Subcutaneous abdominal adipose tissue (tissue), 5 donors: Measurements from ENCODE around the gene ZNF622.

Experiments
- H3K27ac ChIP-seq: one replicate; pipeline ENCODE4 v1.7.0; 2013; ENCODE audit warnings: low read depth, mild to moderate bottlenecking, inconsistent platforms, low read length, moderate library complexity
- H3K27me3 ChIP-seq, 5 donors: one replicate each; pipeline ENCODE4 v1.7.0; 2013; ENCODE audit warnings: low read length in 5 of 5, inconsistent platforms in 1 of 5; ENCODE audit not compliant: control insufficient read depth in 5 of 5, insufficient read depth in 4 of 5
- H3K36me3 ChIP-seq, 5 donors: one replicate each; pipeline ENCODE4 v1.7.0; 2013; ENCODE audit warnings: low read length in 5 of 5; ENCODE audit not compliant: control insufficient read depth in 5 of 5, insufficient read depth in 5 of 5
- H3K4me1 ChIP-seq, 5 donors: one replicate each; pipeline ENCODE4 v1.7.0; 2013; ENCODE audit warnings: low read length in 5 of 5, mild to moderate bottlenecking in 3 of 5, moderate library complexity in 1 of 5; ENCODE audit not compliant: control insufficient read depth in 5 of 5, insufficient read depth in 5 of 5
- H3K4me3 ChIP-seq, 5 donors: one replicate each; pipeline ENCODE4 v1.7.0; 2013; ENCODE audit warnings: low read length in 5 of 5, low read depth in 1 of 5
- H3K9ac ChIP-seq, 5 donors: one replicate each; pipeline ENCODE4 v1.7.0; 2013; ENCODE audit warnings: low read length in 5 of 5, mild to moderate bottlenecking in 4 of 5, moderate library complexity in 3 of 5
- H3K9me3 ChIP-seq, 5 donors: one replicate each; pipeline ENCODE4 v1.7.0; 2013; ENCODE audit warnings: low read length in 5 of 5; ENCODE audit not compliant: control insufficient read depth in 5 of 5
- donor health status: healthy.
- donor health status: healthy.
- donor health status: healthy.
- donor health status: healthy.
- donor health status: healthy.

The ZNF622 gene

GRCh38 chr5:16497546-16497945 is 31.9 kb upstream of the ZNF622 start:
- H3K9me3 ChIP-seq = peaks cover 0 to 10% (median 0%) of the 10 kb centered on the region in 5 donors
- H3K27me3 ChIP-seq = no peaks in the 10 kb centered on the region
- peaks cover 0 to 12% (median 8%) of the 10 kb centered on the region in 5 donors for H3K4me1 ChIP-seq
- H3K4me3 ChIP-seq = no peak overlapping the region
- no peak overlapping the region for H3K27ac ChIP-seq
- no peaks in the 10 kb centered on the region for H3K36me3 ChIP-seq
- H3K9ac ChIP-seq = no peak overlapping the region

- Histone ChIP-seq H3K9me3 (peaks cover 0 to 8% (median 0%) of the 10 kb centered on the region in 5 donors), H3K9ac (no peak overlapping the region), H3K4me3 (no peak overlapping the region), H3K4me1 (peaks cover 0 to 24% (median 9%) of the 10 kb centered on the region in 5 donors), H3K27me3 (no peaks in the 10 kb centered on the region), H3K27ac (no peak overlapping the region), H3K36me3 (no peaks in the 10 kb centered on the region)
Measured at GRCh38 chr5:16493261-16493660, 27.7 kb upstream of the ZNF622 start.

- Histone ChIP-seq H3K9me3 (peaks cover 0 to 8% (median 0%) of the 10 kb centered on the region in 5 donors), H3K9ac (no peak overlapping the region), H3K4me1 (peaks cover 0 to 24% (median 9%) of the 10 kb centered on the region in 5 donors), H3K4me3 (no peak overlapping the region), H3K36me3 (no peaks in the 10 kb centered on the region), H3K27me3 (no peaks in the 10 kb centered on the region), H3K27ac (no peak overlapping the region)
Measured at GRCh38 chr5:16492398-16493140, 27.0 kb upstream of the ZNF622 start.

- H3K4me1 ChIP-seq = peaks cover 0 to 24% (median 9%) of the 10 kb centered on the region in 5 donors
- no peaks in the 10 kb centered on the region for H3K36me3 ChIP-seq
- H3K4me3 ChIP-seq = no peak overlapping the region
- peaks cover 0 to 6% (median 0%) of the 10 kb centered on the region in 5 donors for H3K9me3 ChIP-seq
- no peaks in the 10 kb centered on the region for H3K27me3 ChIP-seq
- no peak overlapping the region for H3K9ac ChIP-seq
- H3K27ac ChIP-seq = no peak overlapping the region
Measured at GRCh38 chr5:16490911-16491310, 25.3 kb upstream of the ZNF622 start.

- Histone ChIP-seq H3K36me3 (no peaks in the 10 kb centered on the region), H3K27ac (no peak overlapping the region), H3K4me3 (no peak overlapping the region), H3K9ac (no peak overlapping the region), H3K27me3 (no peaks in the 10 kb centered on the region), H3K4me1 (peaks cover 0 to 24% (median 9%) of the 10 kb centered on the region in 5 donors), H3K9me3 (no peaks in the 10 kb centered on the region)
Measured at GRCh38 chr5:16489322-16489791, 23.8 kb upstream of the ZNF622 start.

- no peak overlapping the region for H3K27ac ChIP-seq
- H3K4me3 ChIP-seq = no peak overlapping the region
- H3K36me3 ChIP-seq = no peaks in the 10 kb centered on the region
- H3K27me3 ChIP-seq = no peaks in the 10 kb centered on the region
- H3K9me3 ChIP-seq = no peaks in the 10 kb centered on the region
- peaks cover 0 to 12% (median 0%) of the 10 kb centered on the region in 5 donors for H3K4me1 ChIP-seq
- H3K9ac ChIP-seq = no peak overlapping the region
Measured at GRCh38 chr5:16487456-16487855, 21.9 kb upstream of the ZNF622 start.

- Histone ChIP-seq H3K4me1 (peaks cover 0 to 10% (median 0%) of the 10 kb centered on the region in 5 donors), H3K27ac (no peak overlapping the region), H3K4me3 (no peak overlapping the region), H3K36me3 (no peaks in the 10 kb centered on the region), H3K9me3 (no peaks in the 10 kb centered on the region), H3K27me3 (no peaks in the 10 kb centered on the region), H3K9ac (no peak overlapping the region)
Measured at GRCh38 chr5:16486711-16487111, 21.1 kb upstream of the ZNF622 start.

GRCh38 chr5:16485656-16486055 is 20.1 kb upstream of the ZNF622 start:
- Histone ChIP-seq H3K4me1 (peaks cover 0 to under 1% (median 0%) of the 10 kb centered on the region in 5 donors), H3K36me3 (no peaks in the 10 kb centered on the region), H3K4me3 (no peak overlapping the region), H3K9me3 (no peaks in the 10 kb centered on the region), H3K9ac (no peak overlapping the region), H3K27ac (no peak overlapping the region), H3K27me3 (no peaks in the 10 kb centered on the region)

GRCh38 chr5:16484081-16484480 is 18.5 kb upstream of the ZNF622 start:
- Histone ChIP-seq H3K9ac (no peak overlapping the region), H3K9me3 (no peaks in the 10 kb centered on the region), H3K4me1 (no peaks in the 10 kb centered on the region), H3K4me3 (no peak overlapping the region), H3K27me3 (no peaks in the 10 kb centered on the region), H3K36me3 (no peaks in the 10 kb centered on the region), H3K27ac (no peak overlapping the region)

GRCh38 chr5:16483361-16483760 is 17.8 kb upstream of the ZNF622 start:
- no peak overlapping the region for H3K27ac ChIP-seq
- H3K9me3 ChIP-seq = no peaks in the 10 kb centered on the region
- H3K9ac ChIP-seq = no peak overlapping the region
- no peaks in the 10 kb centered on the region for H3K4me1 ChIP-seq
- H3K4me3 ChIP-seq = no peak overlapping the region
- no peaks in the 10 kb centered on the region for H3K36me3 ChIP-seq
- H3K27me3 ChIP-seq = no peaks in the 10 kb centered on the region
